Activated CD4-positive, CD25-positive, alpha-beta regulatory T cell treated with anti-CD3 and anti-CD28 coated beads, Interleukin-2, amount 50 U/mL, for 72 hours (primary cell): ENCODE measurements around the gene RADIL.
A peak's percentile ranks its signal among the peaks of the same experiment; 100 is the strongest.
"Not testable (repeated sequence)": the region's sequence is repeated elsewhere in the genome, so short reads cannot be mapped to it uniquely, and the experiment has no call there.

Source experiments
- DNase-seq: peaks from one replicate; pipeline ENCODE4 v3.0.0; 2021

The RADIL gene

DNA sequence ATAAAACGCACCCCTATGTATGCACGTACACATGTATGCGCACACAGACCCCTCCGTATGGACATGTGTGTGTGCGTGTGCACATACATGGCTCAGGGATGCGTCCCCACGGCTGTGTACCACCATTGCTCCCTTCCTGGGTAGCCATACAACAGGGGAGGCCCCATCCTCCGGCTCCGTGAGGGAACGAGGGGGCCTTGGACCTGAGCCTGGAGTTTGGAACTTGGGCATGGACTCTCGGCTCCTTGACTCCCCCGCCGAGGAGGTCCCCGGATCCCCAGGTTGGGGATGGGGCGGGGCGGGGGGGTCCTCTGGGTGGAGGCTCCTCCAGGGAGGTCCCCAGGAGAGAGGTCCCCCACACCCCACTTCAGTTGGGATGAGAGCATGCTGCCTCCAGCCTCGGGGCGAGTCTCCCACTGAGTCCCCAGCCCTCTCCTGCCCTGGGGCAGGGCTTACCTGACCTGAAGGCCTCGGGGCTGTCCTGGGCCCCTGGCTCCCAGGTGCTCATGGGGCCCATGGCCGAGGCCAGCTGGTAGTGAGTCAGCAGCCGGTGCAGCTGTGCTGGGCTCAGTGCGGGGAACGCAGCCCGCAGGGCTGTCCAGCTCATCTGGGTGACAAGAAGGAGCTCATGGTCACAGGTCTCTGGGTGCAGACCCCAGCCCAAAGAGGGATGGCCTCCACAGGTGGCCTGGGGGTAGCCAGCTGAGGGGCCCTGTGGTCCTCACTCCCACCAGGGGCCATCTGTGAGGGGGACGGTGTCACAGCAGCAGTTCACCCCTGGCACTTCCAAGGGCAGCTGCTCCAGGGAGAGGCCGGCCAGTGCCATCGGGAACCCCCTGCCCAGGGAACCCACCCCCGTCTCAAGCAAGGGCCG, 78.2 kb downstream of the RADIL start:
- DNase-seq = no peak

DNA sequence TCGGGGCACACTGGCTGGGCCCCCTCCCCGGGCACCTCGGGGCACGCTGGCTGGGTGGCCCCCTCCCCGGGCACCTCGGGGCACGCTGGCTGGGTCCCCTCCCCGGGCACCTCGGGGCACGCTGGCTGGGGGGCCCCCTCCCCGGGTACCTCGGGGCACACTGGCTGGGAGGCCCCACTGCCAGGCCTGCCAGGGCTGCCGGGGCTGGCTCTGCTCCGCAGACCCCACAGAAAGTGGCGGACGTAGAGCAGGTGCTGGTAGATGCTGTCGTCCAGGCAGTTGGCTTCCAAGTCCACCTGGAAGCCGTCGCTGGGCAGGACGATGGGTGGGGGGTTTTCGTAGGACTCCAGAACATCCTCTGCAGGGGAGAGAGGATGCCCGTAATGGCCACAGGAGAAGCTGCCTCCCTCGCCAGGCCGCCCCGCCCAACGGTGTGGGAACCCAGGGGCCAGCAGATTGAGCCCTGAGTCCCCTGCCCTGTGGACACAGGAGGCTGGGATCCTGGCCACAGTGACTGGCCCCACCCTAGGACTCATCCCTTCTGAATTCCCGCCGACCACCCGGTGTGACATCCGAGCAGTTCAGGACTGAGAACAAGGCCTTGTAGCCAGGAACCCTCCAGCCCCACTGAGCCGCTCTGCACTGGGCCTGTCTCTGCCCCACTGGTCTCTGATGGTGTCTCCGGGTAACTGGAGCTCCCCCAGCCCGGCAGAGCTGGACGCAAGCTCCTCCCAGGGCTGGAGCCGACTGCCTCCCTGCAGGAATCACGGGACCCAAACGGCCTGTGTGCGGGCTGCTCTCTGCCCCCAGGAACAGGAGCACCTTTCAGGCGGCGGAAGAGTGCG, 79.9 kb downstream of the RADIL start:
- DNase-seq = no peak

DNA sequence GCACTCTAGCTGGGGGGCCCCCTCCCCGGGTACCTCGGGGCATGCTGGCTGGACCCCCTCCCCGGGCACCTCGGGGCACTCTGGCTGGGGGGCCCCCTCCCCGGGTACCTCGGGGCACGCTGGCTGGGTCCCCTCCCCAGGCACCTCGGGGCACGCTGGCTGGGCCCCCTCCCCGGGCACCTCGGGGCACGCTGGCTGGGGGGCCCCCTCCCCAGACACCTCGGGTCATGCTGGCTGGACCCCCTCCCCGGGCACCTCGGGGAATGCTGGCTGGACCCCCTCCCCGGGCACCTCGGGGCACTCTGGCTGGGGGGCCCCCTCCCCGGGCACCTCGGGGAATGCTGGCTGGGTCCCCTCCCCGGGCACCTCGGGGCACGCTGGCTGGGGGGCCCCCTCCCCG, 80.9 kb downstream of the RADIL start:
- not testable (repeated sequence) for DNase-seq

DNA sequence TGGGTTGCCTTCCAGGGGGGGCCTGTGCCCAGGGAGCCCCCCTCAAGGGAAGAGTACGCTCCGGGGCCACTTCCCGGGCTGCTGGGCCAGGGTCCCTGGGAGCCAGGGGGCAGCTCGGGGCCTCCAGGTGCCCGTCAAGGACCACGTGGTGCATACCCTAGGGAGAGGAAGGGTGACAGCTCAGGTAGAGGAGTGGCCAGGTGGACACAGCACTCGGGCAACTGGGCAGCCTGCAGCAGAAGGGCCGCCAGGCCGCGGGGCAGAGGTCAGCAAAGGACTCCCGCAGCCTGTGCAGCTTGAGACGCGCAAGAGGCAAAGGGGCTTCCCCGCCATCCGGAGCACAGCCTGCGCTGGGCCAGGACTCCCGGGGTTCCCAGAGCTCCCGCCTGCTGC, 81.7 kb downstream of the RADIL start:
- no peak for DNase-seq

DNA sequence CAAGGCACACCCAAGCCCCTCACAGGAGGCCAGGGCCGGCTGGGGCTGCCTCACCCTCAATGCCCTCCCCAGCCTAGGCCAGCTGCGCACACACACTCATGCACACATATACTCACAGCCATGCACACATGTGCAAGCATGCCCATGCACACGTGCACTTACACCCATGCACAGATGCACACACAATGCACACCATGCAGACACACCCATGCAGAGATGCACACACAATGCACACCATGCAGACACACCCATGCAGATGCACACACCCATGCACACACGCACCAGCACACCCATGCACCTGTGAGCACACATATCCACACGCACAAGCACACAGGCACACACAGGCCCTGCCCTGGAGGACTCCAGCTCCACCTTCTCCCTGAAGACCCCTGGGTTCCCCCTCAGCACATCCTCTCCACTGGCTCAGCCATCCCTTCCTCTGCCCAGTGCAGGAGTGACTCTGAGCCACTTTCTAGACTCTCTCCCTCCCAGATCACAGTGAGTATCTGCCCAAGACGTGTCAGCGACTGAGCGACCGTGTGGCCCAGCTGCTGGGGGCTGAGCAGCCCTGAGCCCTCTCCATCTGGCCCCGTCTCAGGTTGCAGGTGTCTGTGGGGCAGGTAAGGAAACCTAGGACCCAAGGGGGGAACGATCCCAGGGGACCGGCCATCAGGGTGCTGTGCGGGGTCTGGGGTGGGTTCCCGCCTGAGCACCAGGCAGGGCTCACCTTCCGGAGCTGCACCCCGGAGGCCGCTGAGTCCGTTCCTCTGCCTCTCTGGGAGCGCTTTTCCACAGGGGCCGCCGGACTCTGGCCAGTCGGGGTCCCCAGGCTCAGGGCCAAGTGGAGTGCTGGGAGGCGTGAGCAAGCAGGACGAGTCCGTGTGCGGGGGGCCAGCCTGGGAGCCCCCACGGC, 82.3 kb downstream of the RADIL start:
- no peak for DNase-seq

DNA sequence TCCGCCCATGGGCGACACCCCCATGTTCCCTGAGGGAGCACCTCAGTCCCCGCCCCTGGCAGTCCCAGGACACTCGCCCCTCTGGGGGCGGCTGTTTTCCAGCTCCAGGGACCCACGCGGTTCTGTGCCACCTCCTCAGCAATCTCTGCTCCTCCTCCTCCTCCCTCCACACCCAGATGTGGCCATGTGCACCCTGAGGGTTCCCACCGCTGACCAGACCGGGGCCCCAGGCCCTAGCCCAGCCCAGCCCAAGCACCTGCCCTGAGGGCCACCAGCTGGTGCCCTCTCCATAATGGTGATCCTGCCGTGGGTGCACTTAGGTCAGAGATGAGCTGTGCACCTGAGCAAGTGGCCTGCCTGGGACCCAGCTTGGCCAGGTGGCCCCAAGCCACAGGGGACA, 83.0 kb downstream of the RADIL start:
- no peak for DNase-seq

DNA sequence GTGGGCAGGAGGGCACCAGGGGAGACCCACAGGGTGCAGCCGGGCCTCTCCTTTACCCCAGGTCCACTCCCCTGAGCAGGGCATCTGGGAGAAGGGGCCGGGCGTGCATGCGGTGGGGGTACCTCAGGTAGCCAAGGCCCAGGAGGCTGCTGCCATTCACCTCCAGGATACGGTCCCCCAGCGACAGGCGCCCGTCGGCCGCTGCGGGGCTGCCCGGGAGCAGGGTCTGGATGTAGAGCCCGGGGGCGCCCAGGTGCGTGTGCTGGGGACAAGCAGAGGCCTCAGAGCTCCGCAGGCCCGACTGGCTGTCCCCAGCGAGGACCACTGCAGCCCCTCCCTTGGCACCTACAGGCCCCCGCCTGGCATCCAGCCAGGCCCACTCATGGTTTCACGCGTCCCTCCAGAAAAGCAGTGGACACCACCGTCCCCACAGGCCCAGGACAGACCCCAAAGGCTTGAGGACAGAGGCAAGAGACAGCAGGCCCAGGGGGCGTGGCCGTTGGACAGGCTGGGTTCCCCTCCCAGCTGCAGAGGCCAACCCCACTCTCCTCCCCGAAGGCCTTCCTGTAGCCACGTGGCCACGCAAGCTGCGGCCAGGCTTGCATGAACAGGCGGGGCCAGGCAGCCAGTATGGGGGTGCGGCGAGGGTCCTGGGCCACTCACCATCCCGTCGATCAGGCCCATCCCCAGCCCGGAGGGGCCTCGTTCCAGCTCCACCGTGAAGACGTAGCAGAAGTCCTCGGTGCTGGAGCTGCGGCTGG, 83.8 kb downstream of the RADIL start:
- no peak for DNase-seq

DNA sequence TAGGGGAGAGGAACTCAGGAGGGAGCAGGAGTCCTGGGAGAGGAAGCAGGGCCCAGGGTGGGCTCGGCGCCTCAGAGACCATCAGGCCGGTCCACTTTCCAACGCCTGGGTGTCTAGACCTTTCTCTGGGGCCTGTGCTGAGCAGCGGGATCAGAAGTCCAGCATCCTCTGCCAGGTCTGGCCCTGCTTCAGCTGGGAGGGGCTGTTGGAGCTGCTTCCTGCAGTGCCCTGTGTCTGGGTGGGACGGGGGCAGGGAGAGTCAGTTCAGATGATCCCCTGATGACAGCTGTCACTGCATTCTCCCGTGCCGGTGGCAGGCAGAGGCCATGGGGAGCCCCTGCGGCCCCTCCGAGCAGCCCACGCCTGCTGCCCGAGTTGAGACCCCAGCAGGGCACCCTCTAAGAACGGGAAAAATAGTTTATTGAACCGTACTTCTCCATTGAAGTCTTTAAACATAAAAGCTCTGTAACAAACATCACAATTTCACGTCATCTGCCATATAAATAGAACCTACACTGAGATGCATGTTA, 84.7 kb downstream of the RADIL start:
- no peak for DNase-seq

DNA sequence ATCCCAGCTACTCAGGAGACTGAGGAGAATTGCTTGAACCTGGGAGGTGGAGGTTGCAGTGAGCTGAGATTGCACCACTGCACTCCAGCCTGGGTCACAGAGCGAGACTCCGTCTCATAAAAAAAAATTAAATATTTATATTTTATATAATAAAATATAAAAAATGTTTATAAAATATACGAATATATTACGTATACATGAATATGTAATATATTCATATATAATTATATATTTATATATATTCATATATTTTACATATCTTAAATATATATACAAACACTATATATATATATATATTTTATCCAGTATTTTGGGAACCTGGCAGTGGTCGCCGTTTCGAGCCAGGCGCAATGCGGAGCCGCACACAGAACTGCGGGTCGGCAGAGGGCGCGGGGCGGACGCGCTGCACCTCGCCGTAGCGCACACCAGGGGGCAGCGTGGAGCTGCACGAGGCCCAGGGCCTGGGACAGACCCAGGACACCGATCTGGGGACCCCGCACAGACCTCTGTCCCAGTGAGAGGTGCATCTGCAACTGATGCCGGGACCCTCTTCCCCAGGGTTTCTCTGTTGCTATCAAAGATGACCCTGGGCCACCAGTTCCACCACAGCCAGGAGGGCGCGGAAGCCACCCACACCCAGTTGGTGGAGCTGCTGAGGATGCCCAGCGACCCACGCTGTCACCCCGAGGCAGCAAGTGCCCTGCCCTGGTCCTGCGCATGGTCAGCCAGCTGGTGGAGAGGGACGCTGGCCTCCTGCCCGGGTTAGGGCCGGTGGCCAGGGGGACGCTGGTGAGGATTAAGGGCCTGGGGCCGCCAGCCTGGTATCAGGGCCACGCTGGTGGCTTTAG, 85.4 kb downstream of the RADIL start:
- DNase-seq = peak; percentile 79

DNA sequence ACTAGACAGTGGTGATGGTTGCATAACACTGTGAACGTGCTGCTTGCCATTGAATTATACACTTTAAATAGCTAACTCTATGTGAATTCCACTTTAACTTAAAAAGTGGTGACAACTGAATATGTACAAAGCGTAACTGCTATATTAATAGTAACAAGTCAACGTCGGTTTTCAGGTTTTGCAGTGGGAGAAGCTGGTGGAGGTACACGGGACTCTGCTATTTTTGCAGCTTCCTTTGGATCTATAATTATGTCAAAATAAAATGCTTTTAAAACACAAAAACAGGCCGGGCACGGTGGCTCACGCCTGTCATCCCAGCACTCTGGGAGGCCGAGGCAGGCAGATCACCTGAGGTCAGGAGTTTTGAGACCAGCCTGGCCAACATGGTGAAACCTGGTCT, 87.1 kb downstream of the RADIL start:
- DNase-seq = no peak

DNA sequence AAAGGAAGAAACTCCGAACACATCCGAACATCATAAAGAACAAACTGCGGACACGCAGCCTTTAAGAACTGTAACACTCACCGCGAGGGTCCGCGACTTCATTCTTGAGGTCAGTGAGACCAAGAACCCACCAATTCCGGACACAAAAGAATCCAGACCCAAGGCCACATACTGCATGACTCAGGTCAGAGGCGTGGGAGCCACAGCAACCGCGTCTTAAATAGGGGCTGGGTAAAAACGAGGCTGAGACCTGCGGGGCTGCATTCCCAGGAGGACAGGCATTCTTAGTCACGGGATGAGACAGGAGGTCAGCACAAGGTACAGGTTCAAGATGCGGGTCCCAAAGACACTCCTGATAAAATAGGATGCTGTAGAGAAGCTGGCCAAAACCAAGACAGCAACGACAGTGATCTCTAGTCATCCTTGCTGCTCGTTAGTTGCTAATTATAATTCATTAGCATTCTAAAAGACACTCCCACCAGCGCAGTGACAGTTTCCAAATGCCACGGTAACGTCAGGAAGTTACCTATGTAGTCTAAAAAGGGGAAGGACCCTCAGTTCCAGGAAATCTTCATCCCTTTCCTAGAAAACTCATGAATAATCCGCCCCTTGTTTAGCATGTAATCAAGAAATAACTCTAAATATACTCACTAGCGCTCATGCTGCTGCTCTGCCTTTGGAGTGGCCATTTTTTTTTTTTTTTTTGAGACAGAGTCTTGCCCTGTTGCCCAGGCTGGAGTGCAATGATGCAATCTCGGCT, 88.7 kb downstream of the RADIL start:
- no peak for DNase-seq

DNA sequence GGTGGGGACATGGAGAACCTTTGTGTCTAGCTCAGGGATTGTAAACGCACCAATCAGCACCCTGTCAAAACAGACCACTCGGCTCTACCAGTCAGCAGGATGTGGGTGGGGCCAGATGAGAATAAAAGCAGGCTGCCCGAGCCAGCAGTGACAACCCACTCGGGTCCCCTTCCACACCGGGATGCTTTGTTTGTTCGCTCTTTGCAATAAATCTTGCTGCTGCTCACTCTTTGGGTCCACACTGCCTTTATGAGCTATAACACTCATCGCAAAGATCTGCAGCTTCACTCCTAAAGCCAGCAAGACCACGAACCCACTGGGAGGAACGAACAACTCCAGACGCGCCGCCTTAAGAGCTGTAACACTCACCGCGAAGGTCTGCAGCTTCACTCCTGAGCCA, 89.3 kb downstream of the RADIL start:
- not testable (repeated sequence) for DNase-seq

DNA sequence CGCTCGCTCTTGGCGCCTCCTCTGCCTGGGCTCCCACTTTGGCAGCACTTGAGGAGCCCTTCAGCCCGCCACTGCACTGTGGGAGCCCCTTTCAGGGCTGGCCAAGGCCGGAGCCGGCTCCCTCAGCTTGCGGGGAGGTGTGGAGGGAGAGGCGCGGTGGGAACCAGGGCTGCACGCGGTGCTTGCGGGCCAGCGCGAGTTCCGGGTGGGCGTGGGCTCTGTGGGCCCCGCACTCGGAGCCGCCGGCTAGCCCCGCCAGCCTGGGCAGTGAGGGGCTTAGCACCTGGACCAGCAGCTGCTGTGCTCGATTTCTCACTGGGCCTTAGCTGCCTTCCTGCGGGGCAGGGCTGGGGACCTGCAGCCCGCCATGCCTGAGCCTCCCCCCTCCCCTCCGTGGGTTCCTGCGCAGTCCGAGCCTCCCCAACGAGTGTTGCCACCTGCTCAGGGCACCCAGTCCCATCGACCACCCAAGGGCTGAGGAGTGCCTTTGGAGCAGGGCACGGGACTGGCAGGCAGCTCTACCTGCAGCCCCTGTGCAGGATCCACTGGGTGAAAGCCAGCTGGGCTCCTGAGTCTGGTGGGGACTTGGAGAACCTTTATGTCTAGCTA, 90.0 kb downstream of the RADIL start:
- not testable (repeated sequence) for DNase-seq

DNA sequence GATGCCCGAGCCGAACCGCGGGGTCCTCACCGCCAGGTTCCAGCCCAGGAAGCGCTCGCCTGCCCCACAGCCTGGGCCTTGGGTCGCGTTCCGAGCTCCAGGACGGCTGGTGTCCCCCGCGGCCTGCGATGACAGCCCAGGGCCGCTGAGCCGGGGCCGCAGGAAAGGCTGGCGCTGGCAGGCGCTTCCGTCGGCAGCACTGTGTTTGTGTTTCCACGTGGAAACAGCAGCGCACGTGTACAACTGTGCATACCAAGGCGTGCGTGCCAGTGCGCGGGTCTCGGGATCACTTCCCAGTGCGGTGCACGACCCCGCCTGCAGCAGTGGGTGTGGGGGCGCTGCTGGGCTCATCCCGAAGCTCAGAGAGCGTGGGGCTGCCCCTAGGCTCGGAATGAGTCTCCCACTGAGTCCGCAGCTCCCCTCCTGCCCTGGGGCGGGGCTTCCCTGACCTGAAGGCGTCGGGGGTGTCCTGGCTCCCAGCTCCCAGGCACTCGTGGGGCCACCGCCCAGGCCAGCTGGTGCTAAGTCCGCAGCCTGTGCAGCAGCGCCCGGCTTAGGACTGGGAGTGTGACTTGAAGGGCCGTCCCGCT, 90.9 kb downstream of the RADIL start:
- DNase-seq = no peak

DNA sequence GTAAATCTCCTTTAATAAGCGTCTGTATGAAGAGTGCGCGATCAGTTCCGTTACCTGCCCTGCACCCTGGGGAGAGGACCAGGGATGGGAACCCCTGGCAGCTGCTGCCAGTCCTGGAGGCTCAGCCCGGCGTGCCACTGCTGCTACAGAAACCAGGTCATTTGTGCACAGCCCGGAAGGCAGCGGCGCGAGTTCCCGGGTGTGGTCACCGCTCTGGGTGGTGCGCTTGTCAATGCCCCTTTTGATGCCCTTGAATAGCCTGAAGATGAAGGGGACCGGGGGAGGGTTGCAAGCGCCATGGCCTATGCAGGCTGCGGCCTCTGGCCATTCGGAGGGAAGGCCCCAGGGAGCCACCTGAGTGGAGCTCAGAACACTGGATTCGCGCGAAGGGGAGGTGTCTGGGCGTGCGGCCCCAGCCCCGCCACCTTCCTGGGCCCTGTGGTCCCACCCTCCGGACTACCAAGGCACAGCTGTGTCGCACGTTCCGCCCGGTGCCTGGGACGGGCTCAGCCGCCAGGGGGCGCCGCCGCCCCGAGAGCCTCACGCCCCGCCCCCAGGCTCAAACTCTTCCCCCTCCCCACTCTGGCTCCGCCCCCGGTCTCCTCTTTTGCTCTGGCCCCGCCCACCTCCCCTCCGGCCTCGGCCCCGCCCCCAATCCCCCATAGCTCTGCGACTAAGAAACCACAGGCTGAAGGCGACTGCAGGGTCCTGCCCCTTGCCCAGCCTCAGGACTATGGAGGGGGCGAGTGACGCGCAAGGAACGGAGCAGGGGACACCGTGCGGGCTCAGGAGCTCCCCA, 91.6 kb downstream of the RADIL start:
- peak; percentile 78 for DNase-seq

DNA sequence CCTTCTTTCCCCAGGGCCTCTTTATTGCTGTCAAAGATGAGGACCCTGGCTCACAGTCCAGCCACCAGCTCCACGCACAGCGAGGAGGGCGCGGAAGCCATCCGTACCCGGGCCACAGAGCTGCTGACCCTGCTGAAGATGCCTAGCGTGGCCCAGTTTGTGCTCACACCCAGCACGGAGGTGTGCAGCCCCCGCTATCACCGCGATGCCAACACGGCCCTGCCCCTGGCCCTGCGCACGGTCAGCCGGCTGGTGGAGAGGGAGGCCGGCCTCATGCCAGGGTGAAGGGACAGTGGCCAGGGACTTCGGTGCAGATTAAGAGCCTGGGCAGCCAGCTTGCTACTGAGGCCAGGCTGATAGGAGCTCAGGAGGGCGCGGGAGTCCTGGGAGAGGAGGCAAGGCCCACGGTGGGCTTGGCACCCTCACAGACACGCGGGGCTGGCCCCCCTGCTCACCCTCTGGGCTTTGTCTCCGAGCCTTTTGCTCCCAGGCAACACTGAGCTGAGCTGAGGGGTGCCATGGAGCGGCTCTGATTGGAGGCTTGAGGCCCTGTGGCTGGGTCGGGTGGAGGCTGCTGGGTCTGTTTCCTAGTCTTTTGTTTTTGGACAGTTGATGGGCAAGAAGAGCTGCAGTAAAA, 92.3 kb downstream of the RADIL start:
- no peak for DNase-seq

DNA sequence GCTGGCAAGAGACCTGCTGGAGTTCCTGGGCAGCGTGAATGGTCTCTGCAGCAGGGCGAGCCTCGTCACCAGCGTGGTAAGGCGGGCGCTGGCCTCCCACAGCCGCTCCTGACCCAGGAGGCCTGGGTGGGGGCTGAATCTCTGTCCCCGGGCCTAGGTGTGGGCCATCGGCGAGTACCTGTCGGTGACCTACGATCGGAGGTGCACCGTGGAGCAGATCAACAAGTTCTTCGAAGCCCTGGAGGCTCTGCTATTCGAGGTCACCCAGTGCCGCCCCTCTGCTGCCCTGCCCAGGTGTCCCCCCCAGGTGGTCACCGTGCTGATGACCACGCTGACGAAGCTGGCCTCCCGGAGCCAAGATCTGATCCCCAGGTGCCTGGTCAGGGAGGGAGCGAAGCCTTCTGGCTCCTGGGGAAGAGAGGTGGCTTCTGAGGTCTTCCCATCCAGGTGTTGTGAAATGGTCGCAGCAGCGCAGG, 93.0 kb downstream of the RADIL start:
- DNase-seq = no peak

DNA sequence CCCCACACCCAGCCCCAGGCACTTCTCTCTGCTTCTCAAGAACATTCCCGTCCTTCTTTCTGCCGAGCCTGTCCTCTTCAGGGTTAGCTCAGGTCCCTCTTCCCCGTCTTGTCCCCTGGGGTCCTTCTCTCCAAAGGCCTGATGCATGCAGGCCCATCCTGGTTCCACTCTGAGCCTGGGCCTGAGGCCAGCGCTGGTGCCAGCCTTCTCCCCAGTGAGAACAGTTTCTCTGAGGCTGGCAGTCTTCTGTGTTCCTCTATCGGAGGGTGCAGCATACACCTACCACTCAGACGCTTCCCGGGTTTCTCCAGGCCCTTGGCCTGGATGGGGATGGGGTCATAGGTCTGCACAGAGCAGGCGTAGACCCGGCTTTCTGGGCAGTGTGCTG, 93.4 kb downstream of the RADIL start:
- DNase-seq = no peak
